Astrocyte of the cerebellum (primary cell): ENCODE results near the gene BZW1.

Experiments used
- DNase-seq: peaks from one replicate; pipeline ENCODE4 v3.0.0-alpha.2; 2011; ENCODE audit warnings: low read depth
- H3K4me3 ChIP-seq: 2 replicates; pipeline ENCODE4 v1.5.1; 2011; ENCODE audit warnings: mild to moderate bottlenecking, low read depth, low read length, moderate library complexity
- CTCF ChIP-seq: IDR thresholded peaks from 2 replicates; pipeline ENCODE4 v1.5.1; 2012; ENCODE audit warnings: low read length, low read depth, moderate library complexity, mild to moderate bottlenecking; ENCODE audit errors: missing control alignments
- in situ Hi-C: cut with HindIII; loops from 2 replicates; pipeline ENCODE4 v1.10.0; 2017; ENCODE audit warnings: low sequenced_read_pairs

BZW1 gene

GRCh38 chr2:200770847-200771246 lies 40.9 kb upstream of the BZW1 start:
- H3K4me3 ChIP-seq: no peak overlapping the region

GRCh38 chr2:200772620-200773019 lies 39.1 kb upstream of the BZW1 start:
- no peak overlapping the region for H3K4me3 ChIP-seq
- in situ Hi-C loops: no loop called here
- no peak for DNase-seq
- TF ChIP-seq CTCF: no peak

More at GRCh38 chr2:200770847-200771246, 40.9 kb upstream of the BZW1 start:
- no peak for DNase-seq
- in situ Hi-C loops: no loop called here
- TF ChIP-seq CTCF: no peak

GRCh38 chr2:200773083-200773482 lies 38.6 kb upstream of the BZW1 start:
- no peak for DNase-seq
- TF ChIP-seq CTCF: no peak
- in situ Hi-C loops: no loop called here
- H3K4me3 ChIP-seq: no peak overlapping the region

- no peak overlapping the region for H3K4me3 ChIP-seq
- DNase-seq: no peak
- no peak for TF ChIP-seq CTCF
- in situ Hi-C loops: no loop called here
These were observed 36.8 kb upstream of the BZW1 start for GRCh38 chr2:200774920-200775319.

- TF ChIP-seq CTCF: no peak
- no peak overlapping the region for H3K4me3 ChIP-seq
- in situ Hi-C loops: no loop called here
- DNase-seq: no peak
These were observed 34.4 kb upstream of the BZW1 start for GRCh38 chr2:200777275-200777674.

- in situ Hi-C loops: no loop called here
- no peak for TF ChIP-seq CTCF
- H3K4me3 ChIP-seq: no peak overlapping the region
- DNase-seq: no peak
These were observed 33.7 kb upstream of the BZW1 start for GRCh38 chr2:200778038-200778437.

GRCh38 chr2:200779214-200779613 lies 32.5 kb upstream of the BZW1 start:
- no peak overlapping the region for H3K4me3 ChIP-seq
- TF ChIP-seq CTCF: no peak
- in situ Hi-C loops: no loop called here
- no peak for DNase-seq
